Activated CD4-positive, alpha-beta T cell treated with anti-CD3 and anti-CD28 coated beads, Interleukin-2, amount 10 ng/mL, durations not matched to agents 7 days and 5 days (primary cell): ENCODE data around the gene MTNR1B. TPM values are rescaled to one million over a fixed set of nuclear protein-coding genes. Genes with fewer than 3 reads are reported as not detected.

Experiments used
- CTCF ChIA-PET: fragments of 350-600 bp; sonication (Branson Sonifier 250); formaldehyde crosslinking; loops from one replicate; lab custom pipeline; 2021; ENCODE audit warnings: antibody characterized with exemption; lab: Charles Lee
- POLR2A ChIA-PET: fragments of 350-600 bp; sonication (Branson Sonifier 250); formaldehyde crosslinking; loops from one replicate; lab custom pipeline; 2021; ENCODE audit warnings: antibody characterized with exemption; lab: Charles Lee
- DNase-seq: peaks from one replicate; pipeline ENCODE4 v3.0.0-alpha.2; 2020
- H3K27ac Mint-ChIP-seq: one replicate; pipeline ENCODE4 v1.8.0; 2021; ENCODE audit warnings: mild to moderate bottlenecking, moderate library complexity, mixed read lengths
- H3K27me3 Mint-ChIP-seq: one replicate; pipeline ENCODE4 v1.8.0; 2021; ENCODE audit warnings: mixed read lengths
- H3K36me3 Mint-ChIP-seq: one replicate; pipeline ENCODE4 v1.8.0; 2021; ENCODE audit warnings: low read depth, mixed read lengths
- H3K4me1 Mint-ChIP-seq: one replicate; pipeline ENCODE4 v1.8.0; 2021; ENCODE audit warnings: mixed read lengths
- H3K4me3 Mint-ChIP-seq: one replicate; pipeline ENCODE4 v1.8.0; 2021; ENCODE audit warnings: mild to moderate bottlenecking, moderate library complexity, mixed read lengths
- H3K9me3 Mint-ChIP-seq: one replicate; pipeline ENCODE4 v1.8.0; 2021; ENCODE audit warnings: mixed read lengths
- total RNA-seq, 2 experiments: library from RNA; stranded (reverse); gene quantifications; one replicate each; pipeline ENCODE4 v1.2.3, GENCODE V29; 2021

The MTNR1B gene
- total RNA-seq, 2 experiments from 2014 or later = not detected

DNA sequence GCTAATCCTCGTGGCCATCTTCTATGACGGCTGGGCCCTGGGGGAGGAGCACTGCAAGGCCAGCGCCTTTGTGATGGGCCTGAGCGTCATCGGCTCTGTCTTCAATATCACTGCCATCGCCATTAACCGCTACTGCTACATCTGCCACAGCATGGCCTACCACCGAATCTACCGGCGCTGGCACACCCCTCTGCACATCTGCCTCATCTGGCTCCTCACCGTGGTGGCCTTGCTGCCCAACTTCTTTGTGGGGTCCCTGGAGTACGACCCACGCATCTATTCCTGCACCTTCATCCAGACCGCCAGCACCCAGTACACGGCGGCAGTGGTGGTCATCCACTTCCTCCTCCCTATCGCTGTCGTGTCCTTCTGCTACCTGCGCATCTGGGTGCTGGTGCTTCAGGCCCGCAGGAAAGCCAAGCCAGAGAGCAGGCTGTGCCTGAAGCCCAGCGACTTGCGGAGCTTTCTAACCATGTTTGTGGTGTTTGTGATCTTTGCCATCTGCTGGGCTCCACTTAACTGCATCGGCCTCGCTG, 12.1 kb downstream of the MTNR1B start:
- Mint-ChIP-seq H3K27ac (no peak overlapping the region), H3K27me3 (no peaks in the 10 kb centered on the region), H3K4me3 (no peak overlapping the region), H3K4me1 (no peaks in the 10 kb centered on the region), H3K9me3 (no peaks in the 10 kb centered on the region), H3K36me3 (no peaks in the 10 kb centered on the region)
- no peak for DNase-seq
- POLR2A ChIA-PET = no interaction called here
- CTCF ChIA-PET = no interaction called here

DNA sequence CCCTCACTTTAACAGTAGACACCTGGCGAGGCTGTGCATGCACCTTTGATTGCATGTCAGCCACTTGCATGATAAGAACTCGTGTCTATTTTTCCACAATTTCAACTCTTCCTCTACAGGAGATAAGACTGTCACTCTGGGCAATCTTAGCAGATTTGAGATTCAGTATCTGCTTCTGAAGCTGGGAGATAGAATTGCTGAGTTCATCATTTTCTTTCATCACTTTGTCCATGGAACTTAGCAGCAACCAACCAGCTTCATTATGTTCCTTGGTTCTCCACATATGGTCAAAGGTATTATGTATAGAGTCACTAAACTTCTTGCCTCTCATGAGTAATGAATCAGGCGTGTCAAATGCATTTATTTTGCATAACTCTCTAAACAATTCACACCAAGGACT, 17.1 kb downstream of the MTNR1B start:
- no peak overlapping the region for H3K27ac Mint-ChIP-seq
- H3K27me3 Mint-ChIP-seq = no peaks in the 10 kb centered on the region
- H3K36me3 Mint-ChIP-seq = no peaks in the 10 kb centered on the region
- no peak for DNase-seq
- no peak overlapping the region for H3K4me3 Mint-ChIP-seq
- ChIA-PET CTCF (no interaction called here), POLR2A (no interaction called here)
- no peaks in the 10 kb centered on the region for H3K4me1 Mint-ChIP-seq
- H3K9me3 Mint-ChIP-seq = peaks cover 3% of the 10 kb centered on the region

GRCh38 chr11:92993004-92993403, 23.6 kb downstream of the MTNR1B start:
- no peaks in the 10 kb centered on the region for H3K27me3 Mint-ChIP-seq
- no peak overlapping the region for H3K27ac Mint-ChIP-seq
- peaks cover 5% of the 10 kb centered on the region for H3K9me3 Mint-ChIP-seq
- H3K4me3 Mint-ChIP-seq = no peak overlapping the region
- ChIA-PET POLR2A (no interaction called here), CTCF (no interaction called here)
- DNase-seq = no peak
- H3K4me1 Mint-ChIP-seq = no peaks in the 10 kb centered on the region
- H3K36me3 Mint-ChIP-seq = no peaks in the 10 kb centered on the region

- ChIA-PET CTCF (no interaction called here), POLR2A (no interaction called here)
- peaks cover 6% of the 10 kb centered on the region for H3K9me3 Mint-ChIP-seq
- H3K4me3 Mint-ChIP-seq = no peak overlapping the region
- no peak overlapping the region for H3K27ac Mint-ChIP-seq
- H3K27me3 Mint-ChIP-seq = no peaks in the 10 kb centered on the region
- no peaks in the 10 kb centered on the region for H3K36me3 Mint-ChIP-seq
- H3K4me1 Mint-ChIP-seq = no peaks in the 10 kb centered on the region
- DNase-seq = no peak
Observed at GRCh38 chr11:93000511-93001476, 31.3 kb downstream of the MTNR1B start.

GRCh38 chr11:93001806-93002205, 32.4 kb downstream of the MTNR1B start:
- POLR2A ChIA-PET = no interaction called here
- Mint-ChIP-seq H3K36me3 (no peaks in the 10 kb centered on the region), H3K4me1 (no peaks in the 10 kb centered on the region), H3K4me3 (no peak overlapping the region), H3K27me3 (no peaks in the 10 kb centered on the region), H3K9me3 (peaks cover 8% of the 10 kb centered on the region), H3K27ac (no peak overlapping the region)
- DNase-seq = no peak
- CTCF ChIA-PET = interaction anchor here (0.6 kb wide), 1 partner anchor 94 kb away, joined by 5 read pairs; no protein-coding TSS in a partner anchor

DNA sequence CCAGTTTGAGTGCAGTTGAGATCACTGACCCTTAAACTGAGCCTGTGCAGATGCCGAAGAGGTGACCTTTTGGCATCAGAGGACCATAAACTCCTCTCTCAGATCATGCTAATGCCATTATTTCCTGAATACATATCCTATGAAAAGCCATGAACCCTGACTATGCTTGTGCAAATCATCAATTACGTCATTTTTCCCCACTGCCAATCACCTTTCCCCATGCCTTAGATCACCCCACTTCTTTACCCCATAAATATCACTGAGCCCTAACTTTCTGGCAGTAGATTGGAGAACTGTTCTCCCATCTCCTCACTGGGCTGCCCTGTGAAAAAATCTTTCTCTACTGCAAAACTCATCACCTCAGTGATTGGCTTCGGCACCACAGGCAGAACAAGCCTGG, 32.9 kb downstream of the MTNR1B start:
- Mint-ChIP-seq H3K27ac (no peak overlapping the region), H3K4me3 (no peak overlapping the region), H3K36me3 (no peaks in the 10 kb centered on the region), H3K27me3 (no peaks in the 10 kb centered on the region), H3K9me3 (peaks cover 8% of the 10 kb centered on the region), H3K4me1 (no peaks in the 10 kb centered on the region)
- DNase-seq = no peak
- POLR2A ChIA-PET = no interaction called here
- CTCF ChIA-PET = interaction anchor here (0.6 kb wide), 1 partner anchor 93 kb away, joined by 5 read pairs; no protein-coding TSS in a partner anchor

DNA sequence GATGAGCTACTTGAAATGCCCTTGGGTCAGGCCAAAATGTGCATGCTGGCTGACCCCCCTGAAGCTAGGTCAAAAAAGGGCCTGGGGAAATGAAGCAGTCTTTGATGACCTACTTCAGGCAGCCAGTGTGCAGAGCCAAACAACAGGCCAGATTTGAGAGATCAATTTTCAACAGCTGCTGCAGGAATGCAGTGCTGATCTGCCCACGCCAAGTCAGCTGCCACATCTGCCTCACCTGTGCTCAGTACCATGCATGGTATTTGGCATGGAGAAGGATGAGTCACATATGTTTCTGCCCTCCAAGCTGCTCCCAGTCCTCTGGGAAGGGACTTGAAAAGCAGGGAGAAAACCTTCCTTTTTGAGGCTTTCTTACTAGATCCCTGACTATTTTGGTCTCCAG, 35.8 kb downstream of the MTNR1B start:
- Mint-ChIP-seq H3K36me3 (no peaks in the 10 kb centered on the region), H3K27me3 (no peaks in the 10 kb centered on the region), H3K4me1 (no peaks in the 10 kb centered on the region), H3K4me3 (no peak overlapping the region), H3K9me3 (peaks cover 6% of the 10 kb centered on the region), H3K27ac (no peak overlapping the region)
- ChIA-PET CTCF (no interaction called here), POLR2A (no interaction called here)
- DNase-seq = no peak

DNA sequence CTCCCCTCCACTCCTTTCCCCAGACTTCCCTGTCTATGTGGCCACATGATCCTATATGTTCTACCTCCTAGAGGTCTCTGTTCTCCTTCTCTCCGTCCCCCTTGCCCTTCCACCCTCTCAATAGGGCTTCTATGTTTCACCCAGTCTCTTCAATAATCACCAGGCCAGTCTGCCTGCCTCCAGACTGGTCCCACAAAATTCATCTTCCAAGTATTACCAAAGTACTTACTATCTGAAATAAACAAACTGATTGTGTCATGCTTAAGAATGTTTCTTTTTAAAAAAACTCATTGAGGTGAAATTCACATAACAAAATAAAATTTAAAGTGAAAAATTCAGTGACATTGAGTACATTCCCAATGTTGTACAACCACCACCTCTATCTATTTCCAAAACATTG, 44.2 kb downstream of the MTNR1B start:
- no peak for DNase-seq
- Mint-ChIP-seq H3K36me3 (no peaks in the 10 kb centered on the region), H3K9me3 (peaks cover 5% of the 10 kb centered on the region), H3K4me1 (no peaks in the 10 kb centered on the region), H3K27me3 (peaks cover 7% of the 10 kb centered on the region), H3K4me3 (no peak overlapping the region), H3K27ac (no peak overlapping the region)
- ChIA-PET CTCF (no interaction called here), POLR2A (no interaction called here)

GRCh38 chr11:93016595-93016994, 47.1 kb downstream of the MTNR1B start:
- DNase-seq = no peak
- Mint-ChIP-seq H3K9me3 (peaks cover 5% of the 10 kb centered on the region), H3K27me3 (peaks cover 7% of the 10 kb centered on the region), H3K4me3 (no peak overlapping the region), H3K4me1 (no peaks in the 10 kb centered on the region), H3K27ac (no peak overlapping the region), H3K36me3 (no peaks in the 10 kb centered on the region)
- ChIA-PET POLR2A (no interaction called here), CTCF (no interaction called here)

DNA sequence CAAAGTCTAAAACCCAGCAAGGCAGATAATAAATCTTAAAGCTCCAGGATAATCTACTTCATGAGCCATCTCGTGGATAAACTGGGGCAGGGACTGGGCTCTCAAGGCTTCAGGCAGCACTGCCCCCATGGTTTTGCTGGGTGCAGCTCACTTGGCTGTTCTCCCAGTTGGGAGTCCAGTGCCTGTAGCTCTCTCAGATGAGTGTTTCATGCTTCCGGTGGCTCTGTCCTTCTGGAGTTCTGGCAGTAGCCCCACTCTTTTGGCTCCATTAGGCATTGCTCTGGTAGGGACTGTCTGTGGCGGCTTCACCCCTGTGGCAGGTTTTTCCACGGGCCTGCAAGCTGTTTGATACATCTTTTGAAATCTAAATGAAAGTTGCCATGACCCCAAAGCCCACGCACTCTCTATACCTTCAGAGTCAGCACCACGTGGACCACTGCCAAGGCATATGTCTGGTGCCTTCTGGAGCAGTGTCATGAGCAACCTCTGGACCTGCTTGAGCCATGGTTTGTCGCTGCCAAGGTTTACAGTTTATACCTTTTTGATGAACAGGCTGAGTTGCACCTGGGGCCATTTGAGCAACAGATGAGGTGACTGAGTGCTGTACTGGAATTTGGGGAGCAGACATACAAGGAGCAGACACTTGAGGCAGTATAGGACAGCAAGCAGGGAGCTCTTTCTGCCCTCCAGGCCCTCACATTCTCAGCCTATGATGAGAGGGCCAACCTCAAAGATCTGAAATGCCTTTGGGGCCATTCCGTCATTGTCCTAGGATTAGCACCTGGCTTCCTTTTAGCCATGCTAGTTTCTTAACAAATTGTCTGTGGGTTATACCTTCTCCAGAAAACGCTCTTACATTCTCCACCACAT, 48.6 kb downstream of the MTNR1B start:
- Mint-ChIP-seq H3K9me3 (peaks cover 5% of the 10 kb centered on the region), H3K4me1 (no peaks in the 10 kb centered on the region), H3K27me3 (peaks cover 7% of the 10 kb centered on the region), H3K4me3 (no peak overlapping the region), H3K36me3 (no peaks in the 10 kb centered on the region), H3K27ac (no peak overlapping the region)
- CTCF ChIA-PET = interaction anchor here (0.6 kb wide), 1 partner anchor 1353 kb away, joined by 4 read pairs; no protein-coding TSS in a partner anchor
- no peak for DNase-seq
- POLR2A ChIA-PET = no interaction called here

GRCh38 chr11:93020248-93021046, 51.0 kb downstream of the MTNR1B start:
- Mint-ChIP-seq H3K4me3 (no peak overlapping the region), H3K27me3 (peaks cover 2% of the 10 kb centered on the region), H3K9me3 (peaks cover 2% of the 10 kb centered on the region), H3K4me1 (no peaks in the 10 kb centered on the region), H3K27ac (no peak overlapping the region), H3K36me3 (no peaks in the 10 kb centered on the region)
- CTCF ChIA-PET = no interaction called here
- POLR2A ChIA-PET = no interaction called here
- DNase-seq = no peak

DNA sequence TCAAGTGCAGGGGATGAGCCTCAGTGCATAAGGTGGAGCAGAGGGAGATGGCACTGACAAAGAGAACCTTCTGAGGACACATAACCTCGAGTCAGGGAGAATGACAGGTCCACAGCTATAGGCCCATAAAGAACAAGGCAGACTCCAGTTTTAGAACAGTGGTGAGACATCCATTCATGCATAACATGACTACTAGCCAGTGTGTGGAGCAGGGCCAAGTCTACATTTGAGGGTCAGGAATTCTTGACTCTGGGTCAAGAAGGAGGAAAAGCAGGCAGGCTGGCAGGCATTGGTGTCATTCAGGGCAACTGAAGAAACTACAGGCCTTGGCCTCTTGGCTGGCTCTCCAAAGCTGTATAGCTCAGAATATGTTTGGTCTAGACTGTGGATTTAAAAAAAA, 54.9 kb downstream of the MTNR1B start:
- H3K36me3 Mint-ChIP-seq = no peaks in the 10 kb centered on the region
- H3K4me1 Mint-ChIP-seq = no peaks in the 10 kb centered on the region
- CTCF ChIA-PET = no interaction called here

More for the DNA sequence above, 54.9 kb downstream of the MTNR1B start:
- no peak overlapping the region for H3K27ac Mint-ChIP-seq
- H3K4me3 Mint-ChIP-seq = no peak overlapping the region
- POLR2A ChIA-PET = no interaction called here
- H3K27me3 Mint-ChIP-seq = no peaks in the 10 kb centered on the region
- DNase-seq = no peak
- H3K9me3 Mint-ChIP-seq = peaks cover under 1% of the 10 kb centered on the region
